Calu3 (cell line): ENCODE measurements around the gene ABCC11. TPM values are rescaled to one million over a fixed set of nuclear protein-coding genes. Genes with fewer than 3 reads are reported as not detected.
A peak's percentile ranks its signal among the peaks of the same experiment; 100 is the strongest.

Experiments used
- BruUV-seq: library from RNA; stranded (reverse); fragments of 400-500 nt; replicated peaks from 2 replicates; lab custom pipeline; 2021; lab: Mats Ljungman, UMichigan
- CTCF ChIA-PET: fragments of 300-600 bp; sonication (Branson Sonifier 250); formaldehyde crosslinking; loops from one replicate; lab custom pipeline; 2022; ENCODE audit warnings: antibody characterized with exemption; lab: Charles Lee
- DNase-seq: peaks from one replicate; pipeline ENCODE4 v3.0.0; 2022
- H3K27ac Mint-ChIP-seq: one replicate; pipeline ENCODE4 v1.8.0; 2022; ENCODE audit warnings: mixed read lengths; ENCODE audit not compliant: unreplicated experiment
- H3K27me3 Mint-ChIP-seq: one replicate; pipeline ENCODE4 v1.8.0; 2022; ENCODE audit warnings: mixed read lengths; ENCODE audit not compliant: unreplicated experiment
- H3K36me3 Mint-ChIP-seq: one replicate; pipeline ENCODE4 v1.8.0; 2022; ENCODE audit warnings: mild to moderate bottlenecking, moderate library complexity, mixed read lengths; ENCODE audit not compliant: insufficient read depth, unreplicated experiment
- H3K4me1 Mint-ChIP-seq: one replicate; pipeline ENCODE4 v1.8.0; 2022; ENCODE audit warnings: mild to moderate bottlenecking, low read depth, mixed read lengths; ENCODE audit not compliant: unreplicated experiment
- H3K4me3 Mint-ChIP-seq: one replicate; pipeline ENCODE4 v1.8.0; 2022; ENCODE audit warnings: mild to moderate bottlenecking, low read depth, moderate library complexity, mixed read lengths; ENCODE audit not compliant: unreplicated experiment
- H3K9me3 Mint-ChIP-seq: one replicate; pipeline ENCODE4 v1.8.0; 2022; ENCODE audit warnings: low read depth, mixed read lengths; ENCODE audit not compliant: unreplicated experiment
- CTCF ChIP-seq: fragments of 200-600 bp; IDR thresholded peaks from one replicate; pipeline ENCODE4 v1.8.0; 2022; ENCODE audit warnings: antibody characterized with exemption; ENCODE audit not compliant: unreplicated experiment
- intact Hi-C: fragments of 100-400 bp; cut with micrococcal nuclease; formaldehyde crosslinking; loops from one replicate; pipeline ENCODE4 v1.10.0; 2022; ENCODE audit not compliant: unreplicated experiment
- total RNA-seq: library from RNA; stranded (reverse); gene quantifications from 2 replicates; pipeline ENCODE4 v1.2.3, GENCODE V29; 2022

Gene ABCC11
- total RNA-seq, 1 experiment from 2014 or later: 0.26 TPM

GRCh38 chr16:48128769-48129168, 118.6 kb downstream of the ABCC11 start:
- CTCF ChIA-PET: no interaction called here
- peaks cover 30% of the 10 kb centered on the region for H3K27me3 Mint-ChIP-seq
- H3K4me3 Mint-ChIP-seq: no peak overlapping the region
- no peaks in the 10 kb centered on the region for H3K9me3 Mint-ChIP-seq
- H3K4me1 Mint-ChIP-seq: peaks cover 33% of the 10 kb centered on the region
- intact Hi-C loops: no loop called here
- DNase-seq: no peak
- no peak for TF ChIP-seq CTCF
- no peaks in the 10 kb centered on the region for H3K36me3 Mint-ChIP-seq
- BruUV-seq: no TSS peak
- no peak overlapping the region for H3K27ac Mint-ChIP-seq

- CTCF ChIA-PET: interaction anchor here (0.5 to 0.9 kb wide), 2 partner anchors 38 to 1075 kb away, joined by 3 read pairs; no protein-coding TSS in a partner anchor
- DNase-seq: peak; percentile 26
- Mint-ChIP-seq H3K27me3 (peaks cover 29% of the 10 kb centered on the region), H3K4me1 (peaks cover 19% of the 10 kb centered on the region), H3K36me3 (no peaks in the 10 kb centered on the region), H3K4me3 (no peak overlapping the region), H3K9me3 (no peaks in the 10 kb centered on the region), H3K27ac (peak overlapping the region; percentile 19)
- no TSS peak for BruUV-seq
- TF ChIP-seq CTCF: no peak
- intact Hi-C loops: loop anchor here (2.0 kb wide), 1 partner anchor 32 kb away; no protein-coding TSS in a partner anchor
Measured at GRCh38 chr16:48126801-48127644, 120.3 kb downstream of the ABCC11 start.

- Mint-ChIP-seq H3K27me3 (peaks cover 17% of the 10 kb centered on the region), H3K4me3 (no peak overlapping the region), H3K36me3 (no peaks in the 10 kb centered on the region), H3K4me1 (peaks cover 9% of the 10 kb centered on the region), H3K9me3 (no peaks in the 10 kb centered on the region), H3K27ac (no peak overlapping the region)
- BruUV-seq: no TSS peak
- no peak for TF ChIP-seq CTCF
- intact Hi-C loops: loop anchor here (2.0 kb wide), 1 partner anchor 33 kb away; no protein-coding TSS in a partner anchor
- CTCF ChIA-PET: interaction anchor here (0.6 to 0.9 kb wide), 2 partner anchors 39 to 732 kb away, joined by 3 to 4 read pairs; no protein-coding TSS in a partner anchor
- no peak for DNase-seq
Measured at GRCh38 chr16:48125888-48126287, 121.5 kb downstream of the ABCC11 start.

- peaks cover 18% of the 10 kb centered on the region for H3K27me3 Mint-ChIP-seq
- CTCF ChIA-PET: no interaction called here
- no TSS peak for BruUV-seq
- DNase-seq: no peak
- no peaks in the 10 kb centered on the region for H3K36me3 Mint-ChIP-seq
- no peak for TF ChIP-seq CTCF
- no peaks in the 10 kb centered on the region for H3K9me3 Mint-ChIP-seq
- no peak overlapping the region for H3K27ac Mint-ChIP-seq
- intact Hi-C loops: no loop called here
- H3K4me3 Mint-ChIP-seq: no peak overlapping the region
- H3K4me1 Mint-ChIP-seq: no peaks in the 10 kb centered on the region
Measured at GRCh38 chr16:48124266-48124665, 123.1 kb downstream of the ABCC11 start.
